Stimulated activated CD8-positive, alpha-beta memory T cell treated with anti-CD3 and anti-CD28 coated beads, Interleukin-15, amount 100 ng/mL, for 1 hour (primary cell): ENCODE data around the gene ADIRF.
"Not testable (repeated sequence)": the region's sequence is repeated elsewhere in the genome, so short reads cannot be mapped to it uniquely, and the experiment has no call there.

Experiments
- DNase-seq: peaks from one replicate; pipeline ENCODE4 v3.0.0-alpha.2; 2020; ENCODE audit warnings: low read depth

ADIRF gene

GRCh38 chr10:86979977-86980448 is 11.7 kb downstream of the ADIRF start:
- DNase-seq = no peak

- DNase-seq = not testable (repeated sequence)
Measured at GRCh38 chr10:86981020-86981419, 12.7 kb downstream of the ADIRF start.

DNA sequence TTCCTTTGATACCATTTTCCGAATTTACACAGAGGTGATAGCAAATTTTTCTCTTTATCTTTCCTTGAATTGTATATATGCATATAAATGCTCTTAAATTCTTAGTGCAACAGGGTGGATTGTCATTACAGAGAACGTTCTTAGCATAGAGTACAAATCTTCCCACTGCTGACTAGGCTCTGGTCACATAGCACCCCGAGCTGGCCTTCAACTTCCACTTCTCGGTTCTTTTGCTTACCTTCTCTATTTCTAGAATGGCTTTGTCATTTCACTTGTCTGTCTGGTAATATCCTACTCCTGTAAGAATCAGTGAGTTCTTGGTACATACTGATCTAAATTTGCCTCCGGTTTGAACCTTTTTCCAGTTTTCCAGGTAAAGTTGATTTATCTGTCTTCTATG is 13.4 kb downstream of the ADIRF start:
- DNase-seq = no peak

DNA sequence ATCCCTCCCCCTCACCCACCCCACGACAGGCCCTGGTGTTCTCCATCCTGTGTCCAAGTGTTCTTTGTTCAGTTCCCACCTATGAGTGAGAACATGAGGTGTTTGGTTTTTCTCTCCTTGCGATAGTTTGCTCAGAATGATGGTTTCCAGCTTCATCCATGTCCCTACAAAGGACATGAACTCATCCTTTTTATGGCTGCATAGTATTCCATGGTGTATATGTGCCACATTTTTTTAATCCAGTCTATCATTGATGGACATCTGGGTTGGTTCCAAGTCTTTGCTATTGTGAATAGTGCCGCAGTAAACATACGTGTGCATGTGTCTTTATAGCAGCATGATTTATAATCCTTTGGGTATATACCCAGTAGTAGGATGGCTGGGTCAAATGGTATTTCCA is 16.2 kb downstream of the ADIRF start:
- not testable (repeated sequence) for DNase-seq

- DNase-seq = no peak
Measured at GRCh38 chr10:86988520-86988919, 20.2 kb downstream of the ADIRF start.

- not testable (repeated sequence) for DNase-seq
Measured at GRCh38 chr10:86991362-86991761, 23.1 kb downstream of the ADIRF start.

GRCh38 chr10:86992456-86992855 is 24.2 kb downstream of the ADIRF start:
- DNase-seq = no peak

GRCh38 chr10:86992929-86993328 is 24.6 kb downstream of the ADIRF start:
- DNase-seq = no peak

GRCh38 chr10:86999802-87000403 is 31.6 kb downstream of the ADIRF start:
- not testable (repeated sequence) for DNase-seq

- no peak for DNase-seq
Measured at GRCh38 chr10:87000491-87000890, 32.2 kb downstream of the ADIRF start.

- not testable (repeated sequence) for DNase-seq
Measured at GRCh38 chr10:87007124-87007523, 38.8 kb downstream of the ADIRF start.

- not testable (repeated sequence) for DNase-seq
Measured at GRCh38 chr10:87007674-87008073, 39.4 kb downstream of the ADIRF start.

DNA sequence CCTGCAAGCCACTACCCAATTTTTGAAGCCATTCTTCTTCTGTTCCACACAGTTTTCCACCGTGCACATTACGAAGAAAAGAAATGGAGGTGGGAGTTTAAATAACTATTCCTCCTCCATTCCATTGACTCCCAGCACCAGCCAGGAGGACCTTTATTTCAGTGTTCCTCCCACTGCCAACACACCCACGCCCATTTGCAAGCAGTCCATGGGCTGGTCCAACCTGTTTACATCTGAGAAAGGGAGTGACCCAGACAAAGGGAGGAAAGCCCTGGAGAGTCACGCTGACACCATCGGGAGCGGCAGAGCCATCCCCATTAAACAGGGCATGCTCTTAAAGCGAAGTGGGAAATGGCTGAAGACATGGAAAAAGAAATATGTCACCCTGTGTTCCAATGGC is 40.0 kb downstream of the ADIRF start:
- not testable (repeated sequence) for DNase-seq

DNA sequence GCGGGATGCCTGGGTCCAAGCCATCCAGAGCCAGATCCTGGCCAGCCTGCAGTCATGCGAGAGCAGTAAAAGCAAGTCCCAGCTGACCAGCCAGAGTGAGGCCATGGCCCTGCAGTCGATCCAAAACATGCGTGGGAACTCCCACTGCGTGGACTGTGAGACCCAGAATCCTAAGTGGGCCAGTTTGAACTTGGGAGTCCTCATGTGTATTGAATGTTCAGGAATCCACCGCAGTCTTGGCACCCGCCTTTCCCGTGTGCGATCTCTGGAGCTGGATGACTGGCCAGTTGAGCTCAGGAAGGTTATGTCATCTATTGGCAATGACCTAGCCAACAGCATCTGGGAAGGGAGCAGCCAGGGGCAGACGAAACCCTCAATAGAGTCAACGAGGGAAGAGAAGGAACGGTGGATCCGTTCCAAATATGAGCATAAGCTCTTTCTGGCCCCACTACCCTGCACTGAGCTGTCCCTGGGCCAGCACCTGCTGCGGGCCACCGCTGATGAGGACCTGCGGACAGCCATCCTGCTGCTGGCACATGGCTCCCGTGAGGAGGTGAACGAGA is 40.9 kb downstream of the ADIRF start:
- not testable (repeated sequence) for DNase-seq

DNA sequence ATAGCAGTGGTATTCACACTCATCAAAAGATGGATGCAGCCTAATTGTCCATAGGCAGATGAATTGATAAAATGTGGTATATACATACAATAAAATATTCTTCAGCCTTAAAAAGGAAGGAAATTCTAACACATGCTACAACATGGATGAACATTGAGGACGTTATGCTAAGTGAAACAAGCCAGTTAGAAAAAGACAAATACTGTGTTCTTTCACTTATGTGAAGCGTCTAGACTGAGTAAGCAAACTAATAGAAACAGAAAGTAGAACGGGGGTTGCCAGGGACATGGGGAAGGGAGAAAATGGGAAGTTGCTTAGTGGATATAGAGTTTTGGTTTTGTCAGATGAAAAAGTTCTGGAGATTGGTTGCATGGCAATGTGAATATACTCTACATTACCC is 45.2 kb downstream of the ADIRF start:
- DNase-seq = not testable (repeated sequence)

GRCh38 chr10:87014986-87015716 is 46.9 kb downstream of the ADIRF start:
- DNase-seq = not testable (repeated sequence)

DNA sequence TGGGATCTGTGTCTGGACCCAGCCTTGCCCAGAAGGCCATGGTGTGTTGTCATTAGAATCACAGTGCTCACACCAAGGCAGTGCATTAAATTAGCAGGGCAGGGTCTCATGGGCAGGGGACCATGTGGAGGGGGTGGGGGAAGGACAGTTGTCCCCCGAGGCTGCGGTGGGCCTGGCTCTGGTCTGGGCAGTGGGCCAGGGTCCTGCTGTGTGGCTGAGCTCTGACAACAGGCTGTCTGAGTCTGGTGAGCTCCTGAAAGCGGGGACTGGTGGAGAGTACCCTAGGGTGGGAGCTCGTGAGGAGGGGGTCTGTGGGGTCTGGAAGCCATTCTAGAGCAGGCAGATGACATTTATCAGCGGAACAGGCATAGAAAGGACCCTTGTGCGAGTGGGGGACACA is 49.8 kb downstream of the ADIRF start:
- not testable (repeated sequence) for DNase-seq

DNA sequence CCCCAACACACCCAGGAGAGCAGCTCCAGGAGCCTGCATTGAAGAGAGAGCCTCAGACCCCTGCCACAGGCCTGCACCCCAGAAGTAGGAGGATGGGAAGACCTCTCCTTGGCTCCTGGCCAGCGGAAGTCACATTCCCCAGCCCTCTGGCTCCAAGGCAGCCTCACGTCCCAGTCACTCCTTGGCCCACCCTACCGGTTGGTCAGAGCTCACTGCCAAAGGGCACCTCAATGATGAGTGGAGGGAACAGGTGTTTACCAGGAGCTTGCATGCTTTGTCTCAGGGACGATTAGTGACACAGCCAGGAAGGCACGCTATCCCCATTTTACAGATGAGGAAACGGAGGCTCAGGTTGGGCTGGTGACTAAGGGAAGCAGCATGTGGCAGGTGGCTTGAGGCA is 50.8 kb downstream of the ADIRF start:
- DNase-seq = not testable (repeated sequence)

DNA sequence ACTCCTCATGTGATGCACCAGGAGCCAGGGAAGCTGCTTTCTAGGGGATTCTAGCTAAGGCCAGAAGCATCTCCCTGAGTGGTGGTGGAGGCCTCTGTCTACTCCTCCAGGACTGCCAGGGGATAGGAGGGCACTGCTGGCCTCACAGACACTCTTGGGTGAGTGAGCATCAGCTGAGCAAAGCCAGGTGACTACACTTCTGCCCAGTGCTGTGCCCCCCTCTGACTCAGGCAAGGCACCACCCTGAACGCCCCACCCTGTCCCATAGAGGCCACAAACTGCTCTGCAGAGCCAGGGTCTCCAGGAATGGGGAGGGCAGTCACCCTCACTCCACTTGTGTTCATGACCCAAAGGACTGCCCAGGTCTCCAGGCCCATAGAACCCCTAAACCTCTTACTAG is 51.2 kb downstream of the ADIRF start:
- not testable (repeated sequence) for DNase-seq

GRCh38 chr10:87020056-87020455 is 51.8 kb downstream of the ADIRF start, which contains the start of gene FAM25A:
Gene FAM25A, plus strand, starts transcription at chr10:87020294. Its CDS starts 31 bp downstream, at chr10:87020325.
- DNase-seq = not testable (repeated sequence)
